ENCODE results near the gene KRTAP10-2. TPM values are rescaled to one million over a fixed set of nuclear protein-coding genes. Genes with fewer than 3 reads are reported as not detected.

KRTAP10-2 gene
- total and polyA plus RNA-seq, 2 donors from 2014 or later: not detected

GRCh38 chr21:44540741-44541288 is 10.5 kb downstream of the KRTAP10-2 start:
- no peak for TF ChIP-seq CTCF (IDR thresholded peaks at IDR 0.05; ENCODE audit: borderline replicate concordance, extremely low read depth, insufficient read depth)
- peaks cover 0 to 9% (median 0%) of the 10 kb centered on the region in 3 donors for H3K9me3 ChIP-seq (ENCODE audit: control insufficient read depth in 2 of 3, insufficient read depth in 1 of 3, low read length in 3 of 3)
- no peak overlapping the region for H3K27ac ChIP-seq (ENCODE audit: low read depth in 2 of 2, low read length in 2 of 2)
- H3K4me1 ChIP-seq (ENCODE audit: control insufficient read depth in 2 of 3, insufficient read depth in 2 of 3, low read depth in 1 of 3, low read length in 3 of 3): no peaks in the 10 kb centered on the region
- intact Hi-C loops (cut with DNase I): no loop called here
- H3K27me3 ChIP-seq (ENCODE audit: control insufficient read depth, insufficient read depth, low read length): no peaks in the 10 kb centered on the region
- no peak for FAIRE-seq
- no peak overlapping the region for H3K9ac ChIP-seq (ENCODE audit: low read length in 3 of 3)
- no peak overlapping the region for H3K4me3 ChIP-seq (ENCODE audit: low read length in 3 of 3)
- no peak for DNase-seq
- H3K36me3 ChIP-seq (ENCODE audit: control insufficient read depth in 2 of 3, insufficient read depth in 3 of 3, low read length in 3 of 3): no peaks in the 10 kb centered on the region

- Histone ChIP-seq H3K36me3 (ENCODE audit: control insufficient read depth in 2 of 3, insufficient read depth in 3 of 3, low read length in 3 of 3) (no peaks in the 10 kb centered on the region), H3K9ac (ENCODE audit: low read length in 3 of 3) (no peak within 1 kb of the TSS), H3K4me3 (ENCODE audit: low read length in 3 of 3) (no peak within 1 kb of the TSS), H3K9me3 (ENCODE audit: control insufficient read depth in 2 of 3, insufficient read depth in 1 of 3, low read length in 3 of 3) (peaks cover 0 to 9% (median 0%) of the 10 kb centered on the region in 3 donors), H3K27me3 (ENCODE audit: control insufficient read depth, insufficient read depth, low read length) (no peaks in the 10 kb centered on the region), H3K27ac (ENCODE audit: low read depth in 2 of 2, low read length in 2 of 2) (no peak within 1 kb of the TSS), H3K4me1 (ENCODE audit: control insufficient read depth in 2 of 3, insufficient read depth in 2 of 3, low read depth in 1 of 3, low read length in 3 of 3) (no peaks in the 10 kb centered on the region)
- no peak for TF ChIP-seq CTCF (IDR thresholded peaks at IDR 0.05; ENCODE audit: borderline replicate concordance, extremely low read depth, insufficient read depth)
- intact Hi-C loops (cut with DNase I): no loop called here
- FAIRE-seq (no peak), DNase-seq (peak in 1 of 5 donors; percentile 29)
These were observed 11.2 kb downstream of the KRTAP10-2 start, which contains the start of gene KRTAP10-1 for GRCh38 chr21:44539991-44540666. TSS of gene KRTAP10-1 (minus strand) at chr21:44540195. CDS start at chr21:44540150, 45 bp downstream.

- DNase-seq: peak in 2 of 5 donors; percentile 28 to 66
- H3K36me3 ChIP-seq (ENCODE audit: control insufficient read depth in 2 of 3, insufficient read depth in 3 of 3, low read length in 3 of 3): no peaks in the 10 kb centered on the region
- no peak overlapping the region for H3K9ac ChIP-seq (ENCODE audit: low read length in 3 of 3)
- peaks cover 0 to 9% (median 0%) of the 10 kb centered on the region in 3 donors for H3K9me3 ChIP-seq (ENCODE audit: control insufficient read depth in 2 of 3, insufficient read depth in 1 of 3, low read length in 3 of 3)
- no peak overlapping the region for H3K4me3 ChIP-seq (ENCODE audit: low read length in 3 of 3)
- no peaks in the 10 kb centered on the region for H3K27me3 ChIP-seq (ENCODE audit: control insufficient read depth, insufficient read depth, low read length)
- no peak for FAIRE-seq
- H3K27ac ChIP-seq (ENCODE audit: low read depth in 2 of 2, low read length in 2 of 2): no peak overlapping the region
- intact Hi-C loops (cut with DNase I): no loop called here
- no peak for TF ChIP-seq CTCF (IDR thresholded peaks at IDR 0.05; ENCODE audit: borderline replicate concordance, extremely low read depth, insufficient read depth)
- no peaks in the 10 kb centered on the region for H3K4me1 ChIP-seq (ENCODE audit: control insufficient read depth in 2 of 3, insufficient read depth in 2 of 3, low read depth in 1 of 3, low read length in 3 of 3)
These were observed 12.3 kb downstream of the KRTAP10-2 start for GRCh38 chr21:44539046-44539445.
